GM12892 (cell line): ENCODE data around the gene KAZN.

Source experiments
- POLR2A ChIP-seq: IDR thresholded peaks from 2 replicates; pipeline ENCODE4 v1.6.1; 2011; ENCODE audit warnings: low read depth, low read length, control low read depth
- TAF1 ChIP-seq: IDR thresholded peaks from 2 replicates; pipeline ENCODE4 v1.6.1; 2011; ENCODE audit warnings: low read depth, mild to moderate bottlenecking, control low read depth, low read length, borderline replicate concordance

- TF ChIP-seq POLR2A = no peak
- TF ChIP-seq TAF1 = no peak
Observed at GRCh38 chr1:14705824-14706223, 107.3 kb downstream of the KAZN start.
